A673 (cell line): ENCODE results near the gene MYLK2. TPM values are rescaled to one million over a fixed set of nuclear protein-coding genes. Genes with fewer than 3 reads are reported as not detected.

Experiments used
- BruUV-seq: library from RNA; stranded (reverse); fragments of 400-500 nt; replicated peaks from 2 replicates; lab custom pipeline; 2021; lab: Mats Ljungman, UMichigan
- CTCF ChIA-PET: fragments of 300-600 bp; sonication (Branson Sonifier 250); formaldehyde crosslinking; loops from one replicate; lab custom pipeline; 2022; ENCODE audit warnings: antibody characterized with exemption; lab: Charles Lee
- POLR2A ChIA-PET: fragments of 300-600 bp; sonication (Branson Sonifier 250); formaldehyde crosslinking; loops from one replicate; lab custom pipeline; 2022; ENCODE audit warnings: antibody characterized with exemption; ENCODE audit not compliant: low non-redundant PET; lab: Charles Lee
- DNase-seq: peaks from one replicate; pipeline ENCODE4 v3.0.0-alpha.2; 2015; ENCODE audit warnings: low spot score
- H3K27ac ChIP-seq: fragments of 200-600 bp; sonication (generic); 2 replicates; pipeline ENCODE4 v1.5.1; 2016; ENCODE audit warnings: mixed run types, low read depth, mild to moderate bottlenecking, mixed read lengths, antibody characterized with exemption, low read length; ENCODE audit not compliant: poor library complexity, severe bottlenecking
- H3K27me3 ChIP-seq: fragments of 200-600 bp; sonication (generic); replicated peaks from 2 replicates; pipeline ENCODE4 v1.6.1; 2017; ENCODE audit warnings: mixed run types, low read depth, mild to moderate bottlenecking, mixed read lengths, antibody characterized with exemption, low read length; ENCODE audit not compliant: insufficient read depth, poor library complexity
- H3K36me3 ChIP-seq: fragments of 200-600 bp; sonication (generic); 2 replicates; pipeline ENCODE4 v1.6.1; 2016; ENCODE audit warnings: mixed run types, mild to moderate bottlenecking, mixed read lengths, antibody characterized with exemption, low read length; ENCODE audit not compliant: insufficient read depth, poor library complexity, severe bottlenecking
- H3K4me1 ChIP-seq: fragments of 200-600 bp; sonication (generic); 2 replicates; pipeline ENCODE4 v1.6.1; 2017; ENCODE audit warnings: mixed run types, mild to moderate bottlenecking, mixed read lengths, antibody characterized with exemption, low read length; ENCODE audit not compliant: insufficient read depth, poor library complexity, severe bottlenecking
- H3K4me3 ChIP-seq: fragments of 200-600 bp; sonication (generic); 2 replicates; pipeline ENCODE4 v1.5.1; 2016; ENCODE audit warnings: low read depth, mixed run types, mild to moderate bottlenecking, mixed read lengths, low read length; ENCODE audit not compliant: poor library complexity, severe bottlenecking
- H3K9me3 ChIP-seq: fragments of 200-600 bp; sonication (generic); 2 replicates; pipeline ENCODE4 v1.6.1; 2016; ENCODE audit warnings: mixed run types, low read depth, mild to moderate bottlenecking, mixed read lengths, antibody characterized with exemption, low read length; ENCODE audit not compliant: poor library complexity, severe bottlenecking
- CTCF ChIP-seq: fragments of 300-800, 200-600 bp; sonication (generic); conservative IDR thresholded peaks from 2 replicates; pipeline ENCODE4 v1.5.1; 2017; ENCODE audit warnings: low read depth, mild to moderate bottlenecking, antibody characterized with exemption, low read length, moderate library complexity, mixed read lengths
- EZH2 ChIP-seq: fragments of 200-600 bp; sonication (generic); IDR thresholded peaks from 2 replicates; pipeline ENCODE4 v1.6.1; 2017; ENCODE audit warnings: borderline replicate concordance, low read depth, mild to moderate bottlenecking, mixed read lengths, antibody characterized with exemption, low read length; ENCODE audit not compliant: poor library complexity, severe bottlenecking
- intact Hi-C: fragments of 100-400 bp; cut with micrococcal nuclease; formaldehyde crosslinking; loops from one replicate; pipeline ENCODE4 v1.10.0; 2022; ENCODE audit not compliant: unreplicated experiment
- total RNA-seq: library from RNA; stranded (reverse); gene quantifications from 2 replicates; pipeline ENCODE4 v1.2.3, GENCODE V29; 2021

The MYLK2 gene
- total RNA-seq, 1 experiment from 2014 or later = 1.3 TPM

- DNase-seq = no peak
- CTCF ChIA-PET = interaction anchor here (1.0 kb wide), 1 partner anchor 16 kb away, joined by 3 read pairs; no protein-coding TSS in a partner anchor
- Histone ChIP-seq H3K4me1 (peaks cover 4% of the 10 kb centered on the region), H3K9me3 (no peaks in the 10 kb centered on the region), H3K36me3 (no peaks in the 10 kb centered on the region), H3K27me3 (peaks cover 36% of the 10 kb centered on the region), H3K4me3 (no peak overlapping the region), H3K27ac (no peak overlapping the region)
- POLR2A ChIA-PET = no interaction called here
- no peak for TF ChIP-seq EZH2
- TF ChIP-seq CTCF = no peak
- BruUV-seq = no TSS peak
- intact Hi-C loops = no loop called here
Measured at GRCh38 chr20:31863296-31864085, 44.3 kb downstream of the MYLK2 start.

GRCh38 chr20:31864521-31865400 is 45.6 kb downstream of the MYLK2 start:
- H3K27ac ChIP-seq = no peak overlapping the region
- no peak overlapping the region for H3K4me3 ChIP-seq
- no peak for TF ChIP-seq CTCF
- no peak for TF ChIP-seq EZH2
- BruUV-seq = no TSS peak
- intact Hi-C loops = no loop called here
- H3K36me3 ChIP-seq = no peaks in the 10 kb centered on the region
- ChIA-PET POLR2A (no interaction called here), CTCF (interaction anchor here (0.5 kb wide), 1 partner anchor 12 kb away, joined by 3 read pairs; no protein-coding TSS in a partner anchor)
- no peaks in the 10 kb centered on the region for H3K9me3 ChIP-seq
- DNase-seq = no peak
- peaks cover 35% of the 10 kb centered on the region for H3K27me3 ChIP-seq
- peaks cover 4% of the 10 kb centered on the region for H3K4me1 ChIP-seq

GRCh38 chr20:31866221-31866620 is 47.1 kb downstream of the MYLK2 start:
- no peak overlapping the region for H3K27ac ChIP-seq
- H3K4me3 ChIP-seq = no peak overlapping the region
- peaks cover 35% of the 10 kb centered on the region for H3K27me3 ChIP-seq
- no peak for DNase-seq
- BruUV-seq = no TSS peak
- intact Hi-C loops = no loop called here
- CTCF ChIA-PET = no interaction called here
- POLR2A ChIA-PET = no interaction called here
- H3K36me3 ChIP-seq = no peaks in the 10 kb centered on the region
- TF ChIP-seq CTCF (no peak), EZH2 (no peak)
- H3K4me1 ChIP-seq = peaks cover 4% of the 10 kb centered on the region
- no peaks in the 10 kb centered on the region for H3K9me3 ChIP-seq
